ENCODE results near the gene TCEA3.

- TF ChIP-seq CTCF (conservative IDR thresholded peaks at IDR 0.05; ENCODE audit: low read depth in 2 of 2) (no peak), CREB1 (CRISPR knock-in tag; IDR thresholded peaks at IDR 0.05; ENCODE audit: low read depth) (no peak), POLR2AphosphoS5 (IDR thresholded peaks at IDR 0.05; ENCODE audit: low read depth) (no peak), EZH2 (IDR thresholded peaks at IDR 0.05; ENCODE audit: low read depth, unreplicated experiment) (no peak), REST (IDR thresholded peaks at IDR 0.05; ENCODE audit: unreplicated experiment) (no peak), ETS1 (IDR thresholded peaks at IDR 0.05) (no peak), JUNB (IDR thresholded peaks at IDR 0.05; ENCODE audit: unreplicated experiment) (no peak), EZH2phosphoT487 (IDR thresholded peaks at IDR 0.05; ENCODE audit: unreplicated experiment) (no peak), ZNF114 (CRISPR knock-in tag; IDR thresholded peaks at IDR 0.05) (no peak), STAT1 (IDR thresholded peaks at IDR 0.05; ENCODE audit: unreplicated experiment) (no peak)
Observed at GRCh38 chr1:23403355-23403734, 21.2 kb downstream of the TCEA3 start.
